Smooth muscle cell of the brain vasculature (primary cell): Measurements from ENCODE around the gene PEAK1.
"Not testable (repeated sequence)": the region's sequence is repeated elsewhere in the genome, so short reads cannot be mapped to it uniquely, and the experiment has no call there.

Experiments
- DNase-seq: peaks from one replicate; pipeline ENCODE4 v3.0.0-alpha.2; 2012; ENCODE audit warnings: low read depth, low spot score

Gene PEAK1

DNA sequence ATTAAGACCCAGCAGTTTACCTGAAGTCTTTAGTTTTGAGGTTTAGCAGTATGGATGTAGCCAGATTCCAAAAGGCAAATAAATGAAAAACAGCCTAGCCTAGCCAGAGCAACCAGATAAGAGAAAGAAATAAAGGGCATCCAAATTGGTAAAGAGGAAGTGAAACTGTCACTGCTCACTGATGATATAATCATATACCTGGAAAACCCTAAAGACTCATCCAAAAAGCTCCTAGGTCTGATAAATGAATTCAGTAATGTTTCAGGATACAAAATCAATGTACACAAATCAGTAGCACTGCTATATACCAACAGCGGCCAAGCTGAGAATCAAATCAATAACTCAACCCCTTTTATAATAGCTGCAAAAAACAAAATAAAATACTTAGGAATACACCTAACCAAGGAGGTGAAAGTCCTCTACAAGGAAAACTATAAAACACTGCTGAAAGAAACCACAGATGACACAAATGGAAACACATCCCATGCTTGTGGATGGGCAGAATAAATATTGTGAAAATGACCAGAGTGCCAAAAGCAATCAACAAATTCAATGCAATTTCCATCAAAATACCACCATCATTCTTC is 13.6 kb downstream of the PEAK1 start:
- not testable (repeated sequence) for DNase-seq

DNA sequence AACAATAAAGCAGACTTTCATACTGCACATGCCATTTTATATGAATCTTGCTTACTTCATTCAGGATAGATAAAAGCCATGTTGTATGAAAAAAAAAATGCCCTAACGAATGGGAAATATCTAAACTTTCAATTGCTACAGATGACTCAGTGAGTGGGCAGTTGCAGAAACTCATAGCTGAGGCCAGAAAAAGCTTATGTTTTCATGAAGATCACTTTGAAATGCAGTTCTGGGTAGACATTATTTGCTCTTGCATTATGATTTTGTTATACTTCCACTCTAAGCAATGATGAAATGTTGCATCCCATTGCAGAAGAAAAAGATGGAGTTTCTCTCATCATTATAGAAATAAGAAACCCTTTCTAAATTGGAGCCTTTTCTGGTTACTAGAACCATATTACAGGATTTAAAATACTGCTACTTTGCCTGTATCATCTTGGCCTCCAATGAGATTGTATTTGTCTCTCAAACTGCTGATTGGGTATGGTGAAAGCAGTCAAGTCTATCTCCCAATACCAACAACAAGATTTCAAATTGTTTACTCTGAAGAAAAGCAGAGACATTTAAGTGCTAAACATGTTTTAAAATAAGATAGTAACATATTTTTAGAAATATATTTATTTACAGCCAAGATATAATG is 17.0 kb downstream of the PEAK1 start:
- DNase-seq = no peak

DNA sequence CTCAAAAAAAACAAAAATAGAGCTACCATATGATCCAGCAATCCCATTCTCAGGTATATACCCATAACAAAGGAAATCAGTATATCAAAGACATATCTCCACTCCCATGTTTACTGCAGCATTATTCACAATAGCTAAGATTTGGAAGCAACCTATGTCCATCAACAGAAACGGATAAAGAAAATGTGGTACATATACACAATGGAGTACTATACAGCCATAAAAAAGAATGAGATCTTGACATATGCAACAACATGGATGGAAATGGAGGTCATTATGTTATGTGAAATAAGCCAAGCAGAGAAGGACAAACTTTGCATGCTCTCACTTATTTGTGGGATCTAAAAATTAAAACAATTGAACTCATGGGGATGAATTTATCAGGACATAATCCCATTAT is 19.6 kb downstream of the PEAK1 start:
- DNase-seq = no peak

DNA sequence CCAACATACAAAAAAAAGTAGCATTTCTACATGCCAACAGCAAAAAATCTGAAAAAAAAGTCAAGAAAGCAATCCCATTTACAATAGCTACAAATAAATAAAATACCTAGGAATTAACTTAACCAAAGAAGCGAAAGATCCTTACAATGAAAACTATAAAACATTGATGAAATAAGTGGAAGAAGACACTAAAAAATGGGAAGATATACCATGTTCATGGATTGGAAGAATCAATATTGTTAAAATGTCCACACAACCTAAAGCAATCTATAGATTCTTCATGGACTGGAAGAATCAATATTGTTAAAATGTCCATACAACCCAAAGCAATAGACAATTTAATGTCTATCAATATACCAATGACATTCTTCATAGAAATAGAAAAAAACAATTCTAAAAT is 21.0 kb downstream of the PEAK1 start:
- DNase-seq = no peak

DNA sequence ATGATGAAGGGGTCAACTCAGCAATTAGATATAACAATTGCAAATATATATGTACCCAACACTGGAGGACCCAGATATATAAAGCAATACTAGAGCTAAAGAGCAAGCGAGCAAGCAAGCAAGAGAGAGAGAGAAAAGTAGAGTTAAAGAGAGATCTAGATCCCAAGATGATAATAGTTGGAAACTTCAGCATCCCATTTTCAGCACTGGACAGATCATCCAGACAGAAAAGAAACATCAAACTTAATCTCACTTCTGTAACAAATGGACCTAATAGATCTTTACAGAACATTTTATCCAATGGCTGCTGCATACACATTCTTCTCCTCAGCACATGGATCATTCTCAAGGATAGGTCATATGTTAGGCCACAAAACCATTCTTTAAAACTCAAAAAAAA is 23.2 kb downstream of the PEAK1 start:
- no peak for DNase-seq

DNA sequence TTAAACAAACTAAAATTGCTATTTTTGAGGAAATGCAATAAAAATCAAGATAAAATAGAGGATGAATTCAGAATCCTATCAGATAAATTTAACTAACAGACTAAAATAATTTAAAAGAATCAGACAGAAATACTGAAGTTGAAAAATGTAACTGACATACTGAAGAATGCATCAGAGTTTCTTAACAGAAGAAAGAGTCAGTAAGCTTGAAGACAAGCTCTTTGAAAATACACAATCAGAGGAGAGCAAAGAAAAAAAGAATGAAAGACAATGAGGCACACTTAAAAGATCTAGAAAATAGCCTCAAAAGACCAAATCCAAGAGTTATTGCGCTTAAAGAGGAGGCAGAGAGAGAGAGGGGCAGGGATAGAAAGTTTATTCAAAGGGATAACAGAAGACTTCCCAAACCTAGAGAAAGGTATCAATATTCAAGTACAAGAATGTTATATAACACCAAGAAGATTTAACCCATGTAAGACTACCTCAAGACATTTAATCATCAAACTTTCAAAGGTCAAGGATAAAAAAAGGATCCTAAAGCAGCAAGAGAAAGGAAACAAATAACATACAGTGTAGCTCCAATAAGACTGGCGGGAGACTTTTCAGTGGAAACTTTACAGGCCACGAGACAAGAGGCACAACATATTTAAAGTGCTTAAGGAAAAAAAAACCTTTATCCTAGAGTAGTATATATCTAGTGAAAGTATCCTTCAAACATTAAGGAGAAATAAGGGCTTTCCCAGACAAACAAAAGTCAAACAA is 24.7 kb downstream of the PEAK1 start:
- no peak for DNase-seq

DNA sequence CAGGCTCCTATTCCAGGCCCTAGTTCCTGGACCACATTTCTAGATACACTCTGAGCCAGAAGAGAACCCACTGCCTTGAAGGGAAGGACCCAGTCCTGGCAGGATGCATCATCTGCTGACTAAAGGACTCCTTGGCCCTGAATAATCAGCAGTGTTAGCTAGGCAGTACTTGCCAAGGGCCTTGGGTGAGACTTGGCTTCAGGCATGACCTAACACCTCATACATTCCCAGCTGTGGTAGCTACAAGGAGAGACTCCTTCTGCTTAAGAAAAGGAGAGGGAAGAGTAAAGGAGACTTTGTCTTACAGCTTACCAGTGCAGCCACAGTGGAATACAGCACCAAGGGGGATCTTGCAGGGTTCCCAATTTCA is 26.4 kb downstream of the PEAK1 start:
- DNase-seq = no peak

DNA sequence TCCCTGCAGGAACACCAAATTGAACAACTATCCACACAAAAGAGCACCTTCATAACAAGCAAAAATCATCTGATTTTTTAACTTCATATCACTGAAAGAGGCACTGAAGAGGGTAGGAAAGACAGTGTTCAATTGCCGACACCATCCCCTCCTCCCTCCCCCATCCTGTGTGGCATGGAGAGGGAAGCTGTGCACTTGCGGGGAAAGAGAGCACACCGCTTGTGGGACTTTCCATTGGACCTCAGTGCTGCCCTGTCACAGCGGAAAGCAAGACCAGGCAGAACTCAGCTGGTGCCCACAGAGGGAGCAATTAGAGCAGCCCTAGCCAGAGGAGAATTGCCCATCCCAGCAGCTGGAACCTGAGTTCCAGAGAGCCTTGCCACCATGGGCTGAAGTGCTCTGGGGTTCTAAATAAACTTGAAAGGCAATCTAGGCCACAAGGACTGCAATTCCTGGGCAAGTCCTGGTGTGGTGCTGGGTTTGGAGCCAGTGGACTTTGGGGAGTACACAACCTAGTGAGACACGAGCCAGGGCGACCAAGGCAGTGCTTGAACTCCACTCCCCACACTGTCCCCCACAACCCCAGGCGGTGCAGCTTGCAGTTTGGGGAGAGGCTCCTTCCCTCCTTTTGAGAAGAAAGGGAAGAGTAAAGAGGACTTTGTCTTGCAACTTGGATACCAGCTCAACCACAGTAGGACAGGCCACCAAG is 27.0 kb downstream of the PEAK1 start:
- DNase-seq = no peak

DNA sequence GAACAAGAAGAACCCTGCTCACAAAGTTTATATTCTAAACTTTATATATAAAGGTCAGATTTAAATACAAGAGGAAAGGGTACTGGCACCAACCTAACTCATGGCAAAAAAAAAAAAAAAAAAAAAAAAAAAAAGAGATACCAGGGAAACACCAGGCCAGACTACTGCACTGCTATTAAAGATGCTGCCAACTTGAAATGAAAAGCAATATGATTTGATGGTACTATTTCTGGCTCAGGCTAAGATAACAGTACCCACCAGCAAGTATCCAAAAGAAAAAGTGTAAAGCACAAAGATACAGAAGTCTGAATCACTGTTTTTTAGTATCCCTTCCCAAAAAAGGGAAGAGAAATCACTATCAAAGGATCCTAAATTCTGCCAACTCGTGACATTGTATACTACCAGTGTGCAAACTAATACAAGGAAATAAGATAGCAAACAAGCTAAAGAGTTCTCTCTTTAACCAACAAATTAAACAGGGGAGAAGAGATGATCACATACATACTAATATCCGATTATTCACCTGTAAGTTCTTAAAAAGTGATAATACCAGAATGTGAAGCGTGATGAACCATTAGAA is 28.4 kb downstream of the PEAK1 start:
- no peak for DNase-seq

DNA sequence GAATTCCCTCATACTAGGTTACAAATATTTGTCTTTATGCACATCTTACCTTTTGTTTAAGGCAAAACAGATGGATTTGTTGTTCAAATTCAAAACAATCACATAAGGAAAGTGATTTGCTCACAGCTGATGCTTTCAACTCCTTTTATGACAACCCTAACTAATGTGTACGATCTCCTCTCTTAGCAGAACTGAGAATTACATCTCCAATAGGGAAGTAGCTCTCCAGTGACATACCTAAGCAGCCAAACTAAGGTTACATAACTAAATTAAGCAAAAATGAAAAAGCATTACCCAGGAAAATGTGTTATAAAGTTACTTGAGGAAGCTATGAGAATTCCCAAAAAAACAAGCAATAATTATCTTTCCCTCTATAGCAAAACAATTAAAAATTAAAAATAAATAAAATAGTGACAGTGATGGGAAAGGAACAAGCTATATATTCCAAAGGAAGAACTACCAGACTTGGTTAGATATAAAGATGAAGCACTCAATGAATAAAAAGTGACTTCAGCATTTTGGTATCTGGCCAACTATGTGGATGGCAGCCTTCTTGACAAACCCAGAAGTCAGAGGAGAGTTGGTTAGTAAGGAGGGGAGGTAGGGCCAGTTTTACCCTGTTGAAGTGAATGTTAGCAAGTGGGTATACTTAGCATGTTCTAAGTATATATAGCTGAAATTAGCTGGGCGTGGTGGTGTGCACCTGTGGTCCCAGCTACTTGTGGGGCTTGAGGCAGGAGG is 32.4 kb downstream of the PEAK1 start:
- DNase-seq = no peak

DNA sequence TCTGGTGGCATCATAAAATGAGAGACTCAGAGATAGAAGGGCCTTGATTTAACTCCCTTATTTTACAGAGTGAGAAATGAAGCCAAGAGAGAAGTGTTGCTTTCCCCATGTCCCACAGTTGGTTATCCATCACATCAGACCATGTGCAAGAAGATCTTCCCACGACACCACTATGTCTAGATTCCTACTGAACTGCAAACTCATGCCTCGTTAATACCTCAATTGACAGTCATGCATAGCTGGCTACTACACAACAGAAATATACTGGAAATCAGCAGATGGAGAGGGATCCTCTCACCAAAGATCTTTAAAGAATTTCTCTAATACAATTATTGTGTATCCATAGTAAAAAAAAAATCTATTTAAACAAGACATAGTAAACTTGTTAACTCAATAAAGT is 33.3 kb downstream of the PEAK1 start:
- DNase-seq = no peak

DNA sequence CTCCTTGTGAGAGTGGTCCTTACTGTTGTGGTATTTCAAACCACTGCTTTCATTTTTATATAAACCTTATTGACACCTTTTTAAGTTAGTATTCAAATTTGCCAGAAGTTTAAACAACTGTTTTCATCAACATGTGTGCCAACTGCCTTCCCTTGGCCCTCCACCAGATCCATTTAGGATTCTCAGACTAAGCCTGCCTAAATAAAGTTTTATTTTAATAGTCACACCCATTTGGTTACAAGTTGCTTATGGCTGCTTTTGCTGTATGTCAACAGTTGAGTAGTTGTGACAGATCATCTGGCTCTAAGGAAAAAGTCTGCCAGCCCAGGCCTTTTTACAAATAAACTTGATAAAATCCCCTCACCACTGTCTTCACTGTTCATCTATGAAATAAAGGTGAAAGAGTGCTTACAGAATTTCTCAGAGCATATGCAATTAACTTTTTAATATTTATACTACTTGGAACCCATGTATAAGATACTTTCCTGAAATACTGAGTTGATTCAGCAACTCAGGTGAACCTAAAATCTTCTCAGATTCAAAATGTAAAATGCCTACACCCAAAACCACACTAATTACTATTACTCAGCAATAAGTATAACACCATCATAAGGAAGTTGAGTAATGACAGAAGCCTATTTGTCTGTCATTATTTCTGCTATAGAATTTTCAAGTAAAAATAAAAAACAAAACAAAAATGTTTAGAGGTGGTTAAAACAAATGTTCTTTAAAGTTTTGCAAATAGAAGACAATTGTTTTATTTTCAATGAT is 35.1 kb downstream of the PEAK1 start:
- no peak for DNase-seq

DNA sequence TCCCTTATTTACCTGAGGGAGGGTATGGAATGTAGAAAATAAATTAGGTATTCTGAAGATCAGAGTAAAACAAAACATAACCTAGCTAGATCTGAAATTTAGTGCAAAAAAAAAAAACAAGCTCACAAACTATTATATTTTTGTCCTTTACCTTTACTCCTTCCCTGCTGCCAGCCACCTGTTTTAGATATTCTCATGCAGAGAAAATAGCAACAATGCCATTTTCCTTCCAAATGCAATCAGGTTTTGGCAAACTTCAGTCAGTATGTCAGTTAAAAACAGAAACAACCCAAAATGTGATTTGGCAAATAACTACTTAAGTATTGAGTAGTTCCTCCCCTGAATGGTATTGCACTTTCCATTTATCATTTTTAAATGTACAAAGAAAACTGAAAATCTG is 35.8 kb downstream of the PEAK1 start:
- DNase-seq = no peak

DNA sequence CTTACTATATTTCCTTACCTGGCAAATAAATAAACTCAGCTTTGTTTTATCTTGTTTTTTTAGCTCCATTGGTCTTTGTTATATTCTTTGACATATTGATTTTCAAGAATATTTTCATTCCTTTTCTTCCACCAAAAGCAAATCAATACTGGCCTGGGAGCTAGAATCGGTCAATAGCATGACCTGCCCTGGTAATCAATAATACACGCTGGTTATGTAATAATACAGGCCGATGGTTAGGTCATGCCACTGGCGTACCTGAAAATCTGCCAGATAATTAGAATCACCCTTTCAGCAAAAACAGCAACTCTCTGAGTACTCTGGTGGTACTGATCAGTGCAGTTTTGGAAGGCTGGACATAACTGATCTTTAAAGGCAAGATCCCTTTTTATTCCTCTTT is 39.9 kb downstream of the PEAK1 start:
- no peak for DNase-seq

DNA sequence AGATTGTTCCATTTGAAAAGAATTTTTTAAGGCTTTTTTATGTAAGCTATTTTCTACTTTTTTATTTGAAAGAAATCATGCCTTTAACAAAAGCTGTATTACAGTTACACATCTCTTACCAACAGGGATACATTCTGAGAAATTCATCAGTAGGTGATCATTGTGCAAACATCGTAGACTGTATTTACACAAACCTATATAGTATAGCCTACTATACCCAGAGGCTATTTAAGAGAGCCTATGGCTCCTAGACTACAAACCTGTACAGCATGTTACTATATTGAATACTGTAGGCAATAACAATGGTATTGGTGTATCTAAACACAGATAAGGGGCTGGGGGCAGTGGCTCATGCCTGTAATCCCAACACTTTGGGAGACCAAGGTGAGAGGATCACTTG is 43.1 kb downstream of the PEAK1 start:
- no peak for DNase-seq

DNA sequence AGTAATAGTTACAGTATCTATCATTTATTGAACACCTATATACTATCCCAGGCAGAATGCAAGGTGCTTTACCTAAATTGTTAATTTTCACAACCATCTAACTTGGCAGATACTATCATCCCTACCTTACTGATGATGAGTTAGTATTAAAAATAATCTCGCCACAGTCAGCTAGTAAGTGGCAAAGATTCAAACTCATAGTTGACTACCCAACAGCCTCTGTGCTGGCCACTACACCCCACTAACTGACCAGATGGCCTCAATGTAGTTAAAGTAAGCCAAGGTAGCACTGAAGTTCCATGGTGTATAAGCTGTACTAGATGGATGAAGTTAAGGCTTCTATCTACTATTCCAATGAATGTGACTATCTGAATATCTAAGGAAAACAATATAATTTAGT is 44.8 kb downstream of the PEAK1 start:
- DNase-seq = no peak

DNA sequence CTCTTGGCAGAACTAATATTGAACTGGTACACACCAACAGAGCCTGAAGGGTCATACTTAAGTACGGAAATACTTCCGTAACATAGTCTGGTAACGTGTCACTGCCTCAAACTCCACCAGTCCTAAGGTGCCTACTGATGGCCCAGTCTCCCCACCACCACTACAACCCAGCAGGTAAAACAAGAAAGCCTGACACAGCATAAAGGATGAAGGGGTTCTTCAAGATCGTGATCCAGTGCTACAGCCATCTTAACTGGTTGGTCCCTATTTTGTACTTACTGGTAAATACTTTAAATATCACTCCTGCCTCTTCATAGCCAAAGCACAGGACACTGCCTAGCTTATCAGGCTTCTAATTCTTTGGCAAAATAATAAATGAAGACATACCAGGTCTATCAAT is 46.5 kb downstream of the PEAK1 start:
- no peak for DNase-seq

DNA sequence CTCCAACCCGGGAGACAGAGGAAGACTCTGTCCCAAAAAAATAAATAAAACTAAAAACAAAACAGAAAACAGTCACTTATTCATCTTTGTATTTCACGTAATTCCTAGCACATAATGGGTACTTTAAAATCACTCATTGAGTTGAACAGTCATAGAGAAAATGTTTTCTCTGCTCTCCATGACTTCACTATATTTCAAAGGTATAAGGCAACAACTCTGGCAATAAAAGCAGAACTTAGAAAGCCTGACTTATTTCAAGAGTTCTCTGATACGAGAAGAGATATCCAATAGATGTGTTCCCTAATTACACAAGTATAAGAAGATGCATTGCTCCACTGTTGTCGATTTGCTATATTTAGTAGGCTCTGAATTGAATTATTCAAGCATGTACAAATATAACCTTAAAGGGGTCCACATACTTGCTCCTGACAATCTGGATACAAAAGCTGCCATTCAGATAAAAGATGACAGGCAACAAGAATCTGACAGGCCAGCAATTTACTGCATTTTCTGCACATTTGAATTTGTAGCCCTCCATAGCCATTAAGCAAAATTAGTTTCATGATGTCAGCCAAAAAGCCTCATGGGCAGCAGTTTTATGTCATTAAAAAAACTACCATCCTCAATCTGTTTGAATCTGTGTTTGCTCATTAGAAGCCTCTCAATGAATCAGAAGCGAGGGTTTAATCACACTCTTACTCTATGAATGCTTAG is 47.9 kb downstream of the PEAK1 start:
- DNase-seq = no peak

DNA sequence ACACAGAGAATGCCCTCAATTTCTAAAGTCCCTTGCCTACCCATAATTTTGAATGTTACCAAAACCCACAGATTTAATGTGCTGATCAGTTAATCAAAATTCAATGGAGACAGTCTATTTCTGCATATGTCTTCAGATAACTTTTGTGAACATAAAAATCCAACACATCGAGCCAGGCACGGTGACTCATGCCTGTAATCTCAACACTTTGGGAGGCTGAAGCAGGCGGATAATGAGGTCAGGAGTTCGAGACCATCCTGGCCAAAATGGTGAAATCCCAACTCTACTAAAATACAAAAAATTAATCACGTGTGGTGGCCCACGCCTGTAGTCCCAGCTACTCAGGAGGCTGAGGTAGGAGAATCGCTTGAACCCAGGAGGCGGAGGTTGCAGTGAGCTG is 49.3 kb downstream of the PEAK1 start:
- no peak for DNase-seq

DNA sequence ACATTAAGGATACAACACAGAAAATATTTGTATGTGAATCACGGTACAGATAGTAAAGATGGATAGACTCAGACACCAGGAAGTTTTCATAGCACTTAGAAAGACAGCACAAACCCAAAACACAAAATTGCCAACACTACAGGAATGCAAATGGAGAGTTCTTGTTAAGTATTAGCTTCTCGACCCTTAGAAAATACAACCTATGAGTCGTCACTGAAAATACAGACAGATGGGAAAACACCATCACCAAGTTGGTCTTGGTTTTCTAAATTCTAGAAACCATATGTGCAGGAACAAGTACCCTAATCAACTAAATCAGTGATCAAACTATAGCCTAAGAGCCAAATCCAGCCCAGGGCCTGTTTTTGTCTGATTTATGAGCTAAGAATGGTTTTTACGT is 50.7 kb downstream of the PEAK1 start:
- DNase-seq = no peak
